Suprapubic skin (tissue), 4 donors: Measurements from ENCODE around the gene PTPRN2. TPM values are rescaled to one million over a fixed set of nuclear protein-coding genes. Genes with fewer than 3 reads are reported as not detected.

Experiments
- DNase-seq, 2 donors: peaks; one replicate each; pipeline ENCODE4 v3.0.0-alpha.2; 2019; ENCODE audit warnings: low spot score in 2 of 2
- H3K27ac ChIP-seq: fragments of 200-600 bp; sonication (generic); one replicate; pipeline ENCODE4 v1.5.1; 2019
- H3K27me3 ChIP-seq: fragments of 200-600 bp; sonication (generic); one replicate; pipeline ENCODE4 v1.5.1; 2019
- H3K36me3 ChIP-seq: fragments of 200-600 bp; sonication (generic); one replicate; pipeline ENCODE4 v1.5.1; 2019
- H3K4me1 ChIP-seq: fragments of 200-600 bp; sonication (generic); one replicate; pipeline ENCODE4 v1.5.1; 2019
- H3K4me3 ChIP-seq: fragments of 200-600 bp; sonication (generic); one replicate; pipeline ENCODE4 v1.5.1; 2019; ENCODE audit warnings: mild to moderate bottlenecking
- H3K9me3 ChIP-seq: fragments of 200-600 bp; sonication (generic); one replicate; pipeline ENCODE4 v1.5.1; 2019
- CTCF ChIP-seq, 2 donors: fragments of 200-600 bp in 1 of 2; fragments of 450-650 bp in 1 of 2; sonication (generic) in 1 of 2; IDR thresholded peaks; one replicate each; pipeline ENCODE4 v1.5.1; 2016 to 2019; ENCODE audit warnings: antibody characterized with exemption in 2 of 2, mild to moderate bottlenecking in 1 of 2, moderate library complexity in 1 of 2
- EP300 ChIP-seq: sonication (generic); formaldehyde crosslinking; IDR thresholded peaks from one replicate; pipeline ENCODE4 v1.6.1; 2017; ENCODE audit warnings: antibody characterized with exemption
- POLR2A ChIP-seq, 2 donors: fragments of 450-650 bp; IDR thresholded peaks; one replicate each; pipeline ENCODE4 v1.6.1; 2017; ENCODE audit warnings: antibody characterized with exemption in 2 of 2, mild to moderate bottlenecking in 2 of 2, moderate library complexity in 2 of 2
- POLR2AphosphoS5 ChIP-seq, 3 donors: sonication (generic); formaldehyde crosslinking; IDR thresholded peaks; one replicate each; pipeline ENCODE4 v1.6.1; 2017; ENCODE audit warnings: antibody characterized with exemption in 3 of 3
- WGBS: methylation state at CpG from one replicate; pipeline ENCODE4 v1.1.5; 2018; 5-methylcytosine and 5-hydroxymethylcytosine counted together
- total RNA-seq, 4 donors: library from RNA; depleted of rRNA; stranded (reverse); fragments of >200 nt; gene quantifications; one replicate each; pipeline ENCODE4 v1.1.0, GENCODE V29; 2016

PTPRN2 gene
- total RNA-seq, 4 donors from 2014 or later, result 0.23 to 1.8 (median 1.3) TPM

- no peak for TF ChIP-seq EP300
- no peak for TF ChIP-seq POLR2AphosphoS5 (IDR thresholded peaks at IDR 0.05)
- TF ChIP-seq CTCF (IDR thresholded peaks at IDR 0.05), result no peak
- no peak for TF ChIP-seq POLR2A (IDR thresholded peaks at IDR 0.05)
- Histone ChIP-seq H3K27me3 (no peaks in the 10 kb centered on the region), H3K4me1 (peaks cover 14% of the 10 kb centered on the region), H3K4me3 (no peak overlapping the region), H3K36me3 (no peaks in the 10 kb centered on the region), H3K9me3 (no peaks in the 10 kb centered on the region), H3K27ac (no peak overlapping the region)
- 67% methylated on average over 17 of the region's 23 CpGs for WGBS
- DNase-seq, result no peak
Measured at GRCh38 chr7:158404031-158404761, 183.4 kb downstream of the PTPRN2 start.

- no peak for DNase-seq
- Histone ChIP-seq H3K4me1 (peaks cover 14% of the 10 kb centered on the region), H3K4me3 (no peak overlapping the region), H3K36me3 (no peaks in the 10 kb centered on the region), H3K27ac (no peak overlapping the region), H3K27me3 (no peaks in the 10 kb centered on the region), H3K9me3 (no peaks in the 10 kb centered on the region)
- TF ChIP-seq CTCF (IDR thresholded peaks at IDR 0.05) (no peak), POLR2AphosphoS5 (IDR thresholded peaks at IDR 0.05) (no peak), POLR2A (IDR thresholded peaks at IDR 0.05) (no peak), EP300 (no peak)
- WGBS, result 52% methylated on average over 18 of the region's 21 CpGs
Measured at GRCh38 chr7:158403013-158403821, 184.4 kb downstream of the PTPRN2 start.

DNA sequence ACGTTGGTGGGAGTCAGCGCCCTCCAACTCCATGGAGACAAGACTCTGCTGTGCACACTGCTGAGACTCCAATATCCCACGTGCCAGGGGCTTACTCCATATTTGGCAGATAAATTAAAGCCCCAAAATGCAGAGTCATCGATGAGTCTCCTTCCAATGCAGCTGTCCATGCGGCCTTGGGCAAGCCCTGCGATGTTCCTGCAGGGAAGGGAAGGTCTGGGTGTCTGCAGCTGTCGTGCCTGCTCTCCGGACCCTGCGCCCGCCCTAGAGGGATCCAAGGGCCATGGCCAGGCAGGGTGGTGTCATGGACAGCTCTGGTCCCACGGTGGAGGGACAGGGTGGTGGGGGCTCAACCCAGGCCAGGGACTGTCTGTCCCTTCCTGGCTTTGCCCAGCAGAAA lies 185.2 kb downstream of the PTPRN2 start:
- Histone ChIP-seq H3K27ac (no peak overlapping the region), H3K36me3 (no peaks in the 10 kb centered on the region), H3K27me3 (no peaks in the 10 kb centered on the region), H3K4me1 (peaks cover 14% of the 10 kb centered on the region), H3K4me3 (no peak overlapping the region), H3K9me3 (no peaks in the 10 kb centered on the region)
- DNase-seq, result no peak
- TF ChIP-seq POLR2AphosphoS5 (IDR thresholded peaks at IDR 0.05) (no peak), POLR2A (IDR thresholded peaks at IDR 0.05) (no peak), CTCF (IDR thresholded peaks at IDR 0.05) (no peak), EP300 (no peak)
- WGBS, result 38% methylated on average over 2 of the region's 11 CpGs

- Histone ChIP-seq H3K27ac (no peak overlapping the region), H3K27me3 (no peaks in the 10 kb centered on the region), H3K4me1 (peaks cover 14% of the 10 kb centered on the region), H3K9me3 (no peaks in the 10 kb centered on the region), H3K36me3 (no peaks in the 10 kb centered on the region), H3K4me3 (no peak overlapping the region)
- TF ChIP-seq CTCF (IDR thresholded peaks at IDR 0.05) (no peak), POLR2AphosphoS5 (IDR thresholded peaks at IDR 0.05) (no peak), POLR2A (IDR thresholded peaks at IDR 0.05) (no peak), EP300 (no peak)
- DNase-seq, result no peak
- WGBS, result 89% methylated on average over 10 of the region's 10 CpGs
Measured at GRCh38 chr7:158401826-158402225, 185.8 kb downstream of the PTPRN2 start.

DNA sequence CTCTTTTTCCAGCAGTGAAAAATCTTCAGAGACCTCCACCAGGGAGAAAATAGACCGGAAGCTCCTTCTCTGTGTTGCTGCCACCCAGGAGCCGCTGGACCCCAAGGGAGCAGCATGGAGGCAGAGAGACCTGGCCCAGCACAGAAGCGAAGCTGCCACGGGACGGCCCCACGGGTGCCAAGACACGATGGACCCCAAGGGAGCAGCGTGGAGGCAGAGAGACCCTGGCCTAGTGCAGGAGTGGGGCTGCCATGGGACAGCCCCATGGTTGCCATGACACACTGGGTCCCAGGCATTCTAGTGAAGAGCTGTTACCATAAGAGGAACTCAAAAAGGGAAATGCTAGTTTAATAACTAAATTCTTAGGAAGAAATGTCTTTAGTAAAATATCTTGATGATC lies 186.3 kb downstream of the PTPRN2 start:
- no peak overlapping the region for H3K27ac ChIP-seq
- DNase-seq, result no peak
- TF ChIP-seq CTCF (IDR thresholded peaks at IDR 0.05), result no peak
- peaks cover 18% of the 10 kb centered on the region for H3K4me1 ChIP-seq
- H3K27me3 ChIP-seq, result no peaks in the 10 kb centered on the region
- no peaks in the 10 kb centered on the region for H3K9me3 ChIP-seq
- H3K36me3 ChIP-seq, result no peaks in the 10 kb centered on the region
- WGBS, result 91% methylated on average over 8 of the region's 8 CpGs
- no peak overlapping the region for H3K4me3 ChIP-seq
